HT1080 (cell line): ENCODE measurements around the gene TMEM121. TPM values are rescaled to one million over a fixed set of nuclear protein-coding genes. Genes with fewer than 3 reads are reported as not detected.
"Not testable (repeated sequence)": the region's sequence is repeated elsewhere in the genome, so short reads cannot be mapped to it uniquely, and the experiment has no call there.

Experiments used
- DNase-seq: peaks from one replicate; pipeline ENCODE4 v3.0.0-alpha.2; 2015; ENCODE audit warnings: low read depth
- total RNA-seq: library from RNA; depleted of rRNA; stranded (reverse); fragments of >200 nt; shearing (Covaris generic); gene quantifications from 2 replicates; pipeline ENCODE4 v1.2.3, GENCODE V29; 2014; rRNA removed

Gene TMEM121
- total RNA-seq, 1 experiment from 2014 or later, result 4.4 TPM

DNA sequence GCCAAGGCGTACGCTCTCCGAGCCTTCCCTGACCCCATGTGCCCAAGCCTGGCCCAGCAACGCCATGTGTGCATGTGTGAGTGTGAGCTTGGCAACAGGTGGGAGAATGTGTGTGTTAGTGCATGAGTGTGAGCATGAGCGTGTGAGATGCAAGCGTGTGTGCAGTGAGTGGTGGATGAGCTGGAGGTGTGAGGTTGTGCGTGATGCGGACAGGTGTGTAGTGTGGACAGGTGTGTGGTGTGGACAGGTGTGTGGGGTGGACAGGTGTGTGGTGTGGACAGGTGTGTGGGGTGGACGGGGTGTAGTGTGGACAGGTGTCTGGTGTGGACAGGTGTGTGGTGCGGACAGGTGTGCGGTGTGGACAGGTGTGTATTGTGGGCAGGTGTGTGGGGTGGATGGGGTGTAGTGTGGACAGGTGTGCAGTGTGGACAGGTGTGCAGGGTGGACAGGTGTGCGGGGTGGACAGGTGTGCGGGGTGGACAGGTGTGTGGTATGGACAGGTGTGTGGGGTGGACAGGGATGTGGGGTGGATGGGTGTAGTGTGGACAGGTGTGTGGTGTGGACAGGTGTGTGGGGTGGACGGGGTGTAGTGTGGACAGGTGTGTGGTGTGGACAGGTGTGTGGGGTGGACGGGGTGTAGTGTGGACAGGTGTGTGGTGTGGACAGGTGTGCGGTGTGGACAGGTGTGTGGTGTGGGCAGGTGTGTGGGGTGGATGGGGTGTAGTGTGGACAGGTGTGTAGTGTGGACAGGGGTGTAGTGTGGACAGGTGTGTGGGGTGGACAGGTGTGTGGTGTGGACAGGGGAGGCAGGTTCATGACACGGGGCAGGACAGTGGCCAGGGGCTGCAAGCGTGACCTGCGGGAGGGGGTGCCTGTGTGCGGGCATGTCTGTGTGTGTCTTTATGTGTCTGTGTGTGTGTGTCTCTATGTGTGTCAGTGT lies 41.1 kb downstream of the TMEM121 start:
- DNase-seq, result not testable (repeated sequence)

DNA sequence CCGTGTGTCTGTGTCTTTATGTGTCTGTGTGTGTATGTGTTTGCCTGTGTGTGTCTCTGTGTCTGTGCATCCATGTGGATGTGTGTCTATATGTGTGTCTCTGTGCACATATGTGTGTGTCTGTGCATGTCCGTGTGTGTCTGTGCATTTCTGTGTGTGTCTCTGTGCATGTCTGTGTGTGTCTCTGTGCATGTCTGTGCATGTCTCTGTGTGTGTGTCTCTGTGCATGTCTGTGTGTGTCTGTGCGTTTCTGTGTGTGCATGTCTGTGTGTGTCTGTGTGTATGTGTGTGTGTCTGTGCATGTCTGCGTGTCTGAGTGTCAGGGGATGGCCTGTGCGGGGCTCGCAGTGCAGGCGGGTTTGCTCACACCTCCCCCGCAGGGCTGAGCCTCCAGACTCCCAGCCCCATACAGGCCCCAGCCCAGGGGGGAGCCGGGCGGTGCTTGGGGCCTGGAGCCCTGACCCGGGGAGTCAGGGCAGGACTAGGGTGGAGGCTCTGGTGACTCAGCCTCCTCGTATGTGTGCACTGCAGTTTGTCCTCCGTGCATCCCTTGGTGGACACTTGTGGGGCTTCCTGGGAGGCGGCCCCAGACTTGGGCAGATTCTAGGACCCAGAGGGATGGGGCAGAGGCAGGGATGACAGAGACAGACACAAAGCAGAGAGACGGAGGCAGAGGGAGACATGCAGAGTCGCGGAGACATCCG lies 41.9 kb downstream of the TMEM121 start:
- DNase-seq, result peak; percentile 18

DNA sequence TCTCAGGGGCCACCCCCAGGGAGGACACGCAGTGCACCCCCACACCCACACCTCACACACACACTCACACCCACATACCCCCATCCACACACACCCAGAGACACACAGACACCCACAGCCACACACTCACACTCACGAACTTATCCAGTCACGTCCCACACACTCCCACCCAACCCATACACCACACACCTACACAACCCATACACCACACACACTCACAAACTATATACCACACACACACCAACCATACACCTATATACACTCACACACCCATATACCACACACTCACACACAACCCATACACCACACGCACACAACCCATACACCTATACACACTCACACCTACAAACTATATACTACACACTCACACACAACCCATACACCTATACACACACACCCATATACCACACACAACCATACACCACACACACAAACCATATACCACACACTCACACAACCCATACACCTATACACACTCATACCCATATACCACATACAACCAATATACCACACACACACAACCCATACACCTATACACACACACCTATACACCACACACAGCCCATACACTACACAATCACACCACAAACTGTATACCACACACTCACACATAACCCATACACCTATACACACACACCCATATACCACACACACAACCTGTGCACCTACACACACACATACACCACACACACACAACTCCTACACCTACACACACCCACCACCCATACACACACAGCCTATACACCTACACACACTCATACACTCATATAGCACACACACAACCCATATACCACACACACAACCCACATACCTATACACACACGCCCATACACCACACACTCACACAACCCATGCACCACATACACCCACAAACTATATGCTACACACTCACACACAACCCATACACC lies 42.7 kb downstream of the TMEM121 start:
- DNase-seq, result no peak

DNA sequence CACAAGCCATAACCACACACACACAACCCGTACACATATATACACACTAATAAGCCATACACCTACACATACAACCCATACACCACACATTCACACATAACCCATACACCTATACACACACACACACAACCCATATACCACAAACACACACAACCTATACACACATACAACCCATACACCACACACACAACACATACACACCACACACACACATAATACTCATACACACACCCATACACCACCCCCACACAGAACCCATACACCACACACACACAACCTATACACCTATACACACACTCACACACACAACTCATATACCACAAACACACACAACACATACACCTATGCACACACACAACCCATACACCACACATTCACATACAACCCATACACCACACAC lies 44.1 kb downstream of the TMEM121 start:
- no peak for DNase-seq

DNA sequence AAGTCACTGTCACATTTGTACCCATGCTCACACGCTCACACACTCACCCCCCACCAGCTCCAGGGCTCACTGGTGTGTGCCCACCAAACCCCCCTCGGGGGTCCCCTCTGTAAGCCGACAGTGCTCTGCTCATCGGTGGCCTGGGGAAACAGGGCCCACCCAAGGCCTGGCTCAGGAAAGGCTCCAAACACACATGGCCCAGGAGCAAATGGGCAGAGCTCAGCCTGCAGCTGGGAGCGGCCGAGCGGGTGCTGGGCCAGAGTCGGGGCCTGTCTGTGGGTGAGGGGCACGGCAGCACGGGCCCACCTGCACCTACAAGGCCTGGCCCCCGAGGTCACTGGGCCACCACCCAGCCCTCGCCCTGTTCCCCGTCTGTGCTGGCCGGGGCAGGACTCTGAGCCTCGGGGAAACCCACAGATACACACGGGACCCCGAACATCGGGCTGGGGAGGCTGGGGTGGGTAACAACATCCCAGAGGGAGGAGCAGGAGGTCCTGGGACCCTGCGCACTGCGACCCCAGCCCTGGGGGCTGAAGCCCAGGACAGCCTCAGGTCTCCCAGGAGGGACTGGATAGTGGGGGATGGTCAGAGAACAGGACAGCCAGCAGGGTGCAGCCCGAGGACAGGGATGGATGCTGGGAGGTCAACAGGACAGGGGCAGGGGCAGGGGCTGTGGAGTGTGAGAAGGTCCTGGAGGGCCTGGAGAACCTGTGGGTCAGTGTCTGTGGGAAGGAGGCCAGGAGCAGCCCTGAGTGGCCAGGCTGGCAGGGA lies 45.0 kb downstream of the TMEM121 start:
- DNase-seq, result not testable (repeated sequence)

DNA sequence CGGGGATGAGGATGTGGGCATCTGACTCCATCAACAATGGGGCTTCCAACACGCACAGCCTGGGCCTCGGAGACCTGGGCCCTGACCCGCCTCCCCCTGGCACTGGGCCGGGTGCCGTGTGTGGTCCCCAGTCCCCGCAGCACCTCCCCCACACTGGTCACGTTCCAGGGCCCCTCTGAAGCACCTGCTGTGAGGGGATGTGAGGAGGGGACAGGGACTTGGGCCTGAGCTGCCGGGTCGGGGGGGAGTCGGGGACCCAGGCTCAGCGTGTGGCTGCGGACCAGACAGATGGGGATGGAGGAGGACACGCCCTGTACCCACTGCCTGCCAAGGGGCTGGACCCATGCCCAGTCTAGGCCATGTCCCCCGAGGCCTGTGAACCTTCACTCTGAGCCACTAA lies 45.7 kb downstream of the TMEM121 start:
- not testable (repeated sequence) for DNase-seq

DNA sequence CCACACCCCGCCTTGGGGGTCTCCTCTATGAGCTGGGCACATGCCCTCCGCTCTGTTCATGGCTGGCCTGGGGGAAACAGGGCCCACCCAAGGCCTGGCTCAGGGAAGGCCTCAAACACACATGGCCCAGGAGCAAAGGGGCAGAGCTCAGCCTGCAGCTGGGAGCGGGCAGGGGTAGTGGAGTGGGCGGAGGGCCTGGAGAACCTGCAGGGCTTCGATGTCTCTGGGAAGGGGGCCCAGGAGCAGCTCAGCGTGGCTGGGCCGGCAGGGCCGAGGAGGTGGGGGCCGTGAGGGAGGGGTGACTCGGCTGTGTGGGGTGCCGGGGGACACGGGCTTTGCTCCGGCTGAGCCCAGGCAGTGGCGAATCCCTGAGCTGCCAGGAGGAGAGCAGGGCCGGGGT lies 47.5 kb downstream of the TMEM121 start:
- DNase-seq, result not testable (repeated sequence)

DNA sequence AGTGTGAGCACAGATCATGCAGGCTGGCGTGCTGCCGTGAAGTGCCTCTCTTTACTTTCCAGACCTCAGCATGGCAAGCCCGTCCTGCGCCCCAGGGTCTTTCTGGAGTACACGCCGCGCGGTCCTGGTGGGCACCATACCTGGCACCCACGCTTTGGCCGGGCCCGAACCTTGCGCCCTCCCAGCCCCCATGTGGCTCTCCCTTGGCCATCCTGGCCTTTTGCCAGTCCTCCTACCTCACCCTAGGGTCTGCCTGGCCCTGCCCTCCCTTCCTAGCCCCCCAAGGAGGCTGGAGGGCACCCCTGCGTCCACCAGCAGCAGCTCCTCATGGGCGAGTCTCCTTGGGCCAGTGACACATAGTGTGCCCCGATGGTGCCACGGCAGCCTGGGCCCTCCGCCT lies 48.0 kb downstream of the TMEM121 start:
- not testable (repeated sequence) for DNase-seq

DNA sequence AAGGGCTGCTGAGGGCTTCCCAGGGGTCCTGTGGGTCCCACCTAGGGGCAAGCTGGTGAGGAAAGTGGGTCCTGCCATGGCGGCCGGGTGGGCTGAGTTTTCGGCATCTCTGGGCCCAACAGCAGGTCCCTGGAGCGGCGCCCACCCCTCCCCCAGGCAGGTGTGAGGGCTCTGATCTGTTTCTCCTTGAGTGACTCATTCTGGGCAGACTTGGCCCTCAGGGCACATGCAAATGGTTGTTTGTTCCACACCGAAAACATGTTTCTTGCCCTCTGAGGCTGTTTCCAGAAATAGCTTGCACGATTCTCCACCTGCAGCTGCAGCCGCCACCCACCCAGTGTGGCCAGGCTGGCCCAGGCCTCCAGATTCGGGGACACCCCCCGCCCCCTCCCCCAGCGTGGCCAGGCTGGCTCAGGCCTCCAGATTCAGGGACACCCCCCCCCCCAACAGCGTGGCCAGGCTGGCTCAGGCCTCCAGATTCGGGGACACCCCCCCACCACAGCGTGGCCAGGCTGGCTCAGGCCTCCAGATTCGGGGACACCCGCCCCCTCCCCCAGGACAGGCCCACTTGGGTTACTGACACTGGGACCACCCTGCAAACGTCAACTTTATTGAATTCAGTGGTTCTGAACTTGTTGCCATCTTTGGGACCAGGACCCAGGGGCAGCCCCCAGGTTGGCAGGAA lies 48.8 kb downstream of the TMEM121 start:
- DNase-seq, result not testable (repeated sequence)

DNA sequence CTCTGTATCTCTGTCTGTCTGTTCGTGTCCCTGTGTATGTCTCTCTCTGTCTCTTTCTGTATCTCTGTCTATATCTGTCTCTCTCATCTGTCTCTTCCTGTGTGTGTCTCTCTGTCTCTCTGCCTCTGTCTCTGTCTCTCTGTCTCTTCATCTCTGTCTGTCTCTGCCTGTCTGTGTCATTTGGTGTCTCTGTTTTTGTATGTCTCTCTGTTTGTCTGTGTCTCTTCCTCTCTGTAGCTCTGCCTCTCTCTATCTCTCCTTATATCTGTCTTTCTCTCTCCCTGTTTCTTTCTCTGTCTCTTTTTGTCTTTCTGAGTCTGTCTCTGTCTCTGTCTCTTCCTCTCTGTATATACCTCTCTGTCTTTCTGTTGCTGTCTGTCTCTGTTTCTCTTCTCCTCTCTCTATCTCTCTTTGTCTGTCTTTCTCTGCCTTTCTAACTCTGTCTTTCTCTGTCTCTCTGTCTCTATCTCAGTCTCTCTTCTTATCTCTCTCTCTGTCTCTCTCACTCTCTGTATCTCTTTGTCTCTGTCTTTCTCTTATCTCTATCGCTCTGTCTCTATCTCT lies 50.2 kb downstream of the TMEM121 start:
- DNase-seq, result no peak

DNA sequence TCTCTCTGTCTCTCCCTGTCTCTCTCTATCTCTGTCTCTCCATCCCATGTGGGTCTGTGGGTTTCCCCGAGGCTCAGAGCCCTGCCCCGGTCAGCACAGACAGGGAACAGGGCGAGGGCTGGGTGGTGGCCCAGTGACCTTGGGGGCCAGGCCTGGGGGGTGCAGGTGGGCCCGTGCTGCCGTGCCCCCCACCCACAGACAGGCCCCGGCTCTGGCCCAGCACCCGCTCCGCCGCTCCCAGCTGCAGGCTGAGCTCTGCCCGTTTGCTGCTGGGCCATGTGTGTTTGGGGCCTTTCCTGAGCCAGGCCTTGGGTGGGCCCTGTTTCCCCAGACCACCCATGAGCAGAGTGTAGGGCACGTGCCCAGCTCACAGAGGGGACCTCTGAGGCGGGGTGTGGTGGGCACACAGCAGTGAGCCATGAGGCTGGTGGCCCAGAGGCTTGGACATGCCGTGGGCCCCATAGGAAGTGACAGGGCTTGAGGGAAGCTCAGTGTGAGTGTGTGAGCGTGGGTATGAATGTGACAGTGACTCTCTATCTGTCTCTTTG lies 51.0 kb downstream of the TMEM121 start:
- no peak for DNase-seq

DNA sequence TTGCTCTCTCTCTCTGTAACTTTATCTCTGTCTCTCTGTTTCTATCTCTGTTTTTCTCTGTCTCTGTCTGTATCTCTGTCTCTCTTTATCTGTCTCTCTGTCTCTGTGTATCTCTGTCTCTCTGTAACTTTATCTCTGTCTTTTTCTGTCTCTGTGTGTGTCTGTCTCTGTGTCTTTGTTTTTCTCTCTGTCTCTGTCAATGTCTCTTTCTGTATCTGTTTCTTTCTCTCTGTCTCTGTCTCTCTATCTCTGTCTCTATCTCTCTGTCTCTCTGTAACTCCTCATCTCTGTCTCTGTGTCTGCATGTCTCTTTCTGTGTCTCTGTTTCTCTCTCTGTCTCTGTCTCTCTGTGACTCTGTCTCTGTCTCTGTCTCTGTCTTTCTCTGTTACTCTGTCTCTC lies 51.7 kb downstream of the TMEM121 start:
- DNase-seq, result no peak

DNA sequence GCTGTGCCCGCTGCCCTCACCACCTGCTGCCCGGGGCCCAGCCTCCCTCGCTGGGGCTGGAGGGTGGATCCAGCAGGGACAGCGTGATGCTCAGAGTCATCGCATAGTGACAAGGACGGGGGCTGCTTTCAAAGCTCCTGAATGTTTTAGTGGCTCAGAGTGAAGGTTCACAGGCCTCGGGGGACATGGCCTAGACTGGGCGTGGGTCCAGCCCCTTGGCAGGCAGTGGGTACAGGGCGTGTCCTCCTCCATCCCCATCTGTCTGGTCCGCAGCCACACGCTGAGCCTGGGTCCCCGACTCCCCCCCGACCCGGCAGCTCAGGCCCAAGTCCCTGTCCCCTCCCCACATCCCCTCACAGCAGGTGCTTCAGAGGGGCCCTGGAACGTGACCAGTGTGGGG lies 52.8 kb downstream of the TMEM121 start:
- not testable (repeated sequence) for DNase-seq

Other genes starting within 250 kb of the TMEM121 start
- 25.4 and 25.6 TPM in 2 replicates for gene BRF1, start 225.6 kb upstream of the TMEM121 start, total RNA-seq
- gene PACS2, start 211.8 kb upstream of the TMEM121 start, total RNA-seq, result 33.0 and 33.3 TPM in 2 replicates
- 0.20 TPM in 1 of 2 replicates, not detected in the other for gene TEX22, start 128.0 kb upstream of the TMEM121 start, total RNA-seq
- 57.8 and 78.4 TPM in 2 replicates for gene MTA1, start 106.8 kb upstream of the TMEM121 start, total RNA-seq
- 99.3 and 127 TPM in 2 replicates for gene CRIP2, start 51.8 kb upstream of the TMEM121 start, total RNA-seq
- gene CRIP1, start 39.7 kb upstream of the TMEM121 start, total RNA-seq, result 1.8 TPM in 1 of 2 replicates, not detected in the other
- gene TEDC1, start 35.3 kb upstream of the TMEM121 start, total RNA-seq, result 49.3 and 50.2 TPM in 2 replicates